Kidney (tissue), 14 donors: ENCODE measurements around the gene PPFIA1. TPM values are rescaled to one million over a fixed set of nuclear protein-coding genes. Genes with fewer than 3 reads are reported as not detected.

Source experiments
- DNase-seq, 5 donors: peaks; one replicate each; pipeline ENCODE4 v3.0.0-alpha.2; 2013 to 2020
- FAIRE-seq: peaks from 2 replicates; lab custom pipeline; 2012; peaks lifted over from hg19 to GRCh38; lab: Jason Lieb, UNC
- H3K27ac ChIP-seq, 2 donors: one replicate each; pipeline ENCODE4 v1.7.0; 2013; ENCODE audit warnings: low read depth in 2 of 2, low read length in 2 of 2, inconsistent platforms in 1 of 2
- H3K27me3 ChIP-seq: one replicate; pipeline ENCODE4 v1.7.1; 2013; ENCODE audit warnings: low read length, inconsistent platforms; ENCODE audit not compliant: control insufficient read depth, insufficient read depth
- H3K36me3 ChIP-seq, 3 donors: one replicate each; pipeline versions ENCODE4 v1.7.0 to v1.7.1; 2013; ENCODE audit warnings: low read length in 3 of 3, control low read depth in 1 of 3, inconsistent platforms in 1 of 3; ENCODE audit not compliant: insufficient read depth in 3 of 3, control insufficient read depth in 2 of 3
- H3K4me1 ChIP-seq, 3 donors: one replicate each; pipeline versions ENCODE4 v1.7.0 to v1.7.1; 2013; ENCODE audit warnings: low read length in 3 of 3, inconsistent platforms in 1 of 3, low read depth in 1 of 3; ENCODE audit not compliant: control insufficient read depth in 2 of 3, insufficient read depth in 2 of 3
- H3K4me3 ChIP-seq, 3 donors: one replicate each; pipeline versions ENCODE4 v1.7.0 to v1.8.1; 2013; ENCODE audit warnings: low read length in 3 of 3, control low read depth in 1 of 3, inconsistent platforms in 1 of 3
- H3K9ac ChIP-seq, 3 donors: one replicate each; pipeline versions ENCODE4 v1.7.0 to v1.7.1; 2013; ENCODE audit warnings: low read length in 3 of 3, control low read depth in 1 of 3, inconsistent platforms in 1 of 3
- H3K9me3 ChIP-seq, 3 donors: one replicate each; pipeline versions ENCODE4 v1.7.0 to v1.7.1; 2013; ENCODE audit warnings: low read length in 3 of 3, control low read depth in 1 of 3, inconsistent platforms in 1 of 3; ENCODE audit not compliant: control insufficient read depth in 2 of 3, insufficient read depth in 1 of 3
- CTCF ChIP-seq: IDR thresholded peaks from 3 replicates; pipeline ENCODE4 v1.5.1; 2012; ENCODE audit warnings: mild to moderate bottlenecking, moderate library complexity, borderline replicate concordance; ENCODE audit not compliant: insufficient read depth; ENCODE audit errors: extremely low read depth
- intact Hi-C: fragments of 100-400 bp; cut with DNase I; formaldehyde crosslinking; loops from one replicate; pipeline ENCODE4 v1.11.1; 2022
- polyA plus RNA-seq: library from polyadenylated mRNA; stranded (reverse); fragments of 350-450 nt; fragmentation: Illumina TruSeq; extraction: RNeasy Lipid Tissue Mini Kit (QIAGEN cat#74804); gene quantifications from one replicate; pipeline ENCODE4 v1.2.3, GENCODE V29; 2014; ENCODE audit warnings: low read depth, low replicate concordance; ENCODE audit not compliant: insufficient read depth
- total RNA-seq: library from RNA; stranded (reverse); fragmentation: NEBNext Ultra II Directional; extraction: Animal tissue kit (Norgen Biotek cat#: 25700); gene quantifications from one replicate; pipeline ENCODE4 v1.2.1, GENCODE V29; 2021
- donor health status: control.
- donor health status: control.
- donor health status: control.
- donor health status: control.
- donor health status: control.
- donor health status: DM: yes; HTN: yes; CAD: no.
- donor health status: Normal renal cell carcinoma (clear cell type).

PPFIA1 gene
- total and polyA plus RNA-seq, 2 donors from 2014 or later = 19.1 to 53.0 TPM

- Histone ChIP-seq H3K9ac (no peak overlapping the region), H3K9me3 (no peaks in the 10 kb centered on the region), H3K4me1 (no peaks in the 10 kb centered on the region), H3K27me3 (no peaks in the 10 kb centered on the region), H3K36me3 (peaks cover 7 to 36% (median 26%) of the 10 kb centered on the region in 3 donors), H3K4me3 (no peak overlapping the region), H3K27ac (no peak overlapping the region)
- intact Hi-C loops = no loop called here
- no peak for FAIRE-seq
- no peak for DNase-seq
- no peak for TF ChIP-seq CTCF
These were observed 83.5 kb downstream of the PPFIA1 start for GRCh38 chr11:70353900-70354568.

- H3K36me3 ChIP-seq = peaks cover 7 to 39% (median 24%) of the 10 kb centered on the region in 3 donors
These were observed 84.1 kb downstream of the PPFIA1 start for GRCh38 chr11:70354629-70355028.

GRCh38 chr11:70358753-70359152, 88.3 kb downstream of the PPFIA1 start:
- no peaks in the 10 kb centered on the region for H3K9me3 ChIP-seq
- H3K4me1 ChIP-seq = no peaks in the 10 kb centered on the region
- DNase-seq = no peak
- H3K4me3 ChIP-seq = no peak overlapping the region
- H3K36me3 ChIP-seq = peaks cover 7 to 56% (median 35%) of the 10 kb centered on the region in 3 donors
- no peak overlapping the region for H3K9ac ChIP-seq
- no peak overlapping the region for H3K27ac ChIP-seq
- no peak for FAIRE-seq
- no peaks in the 10 kb centered on the region for H3K27me3 ChIP-seq
- no peak for TF ChIP-seq CTCF
- intact Hi-C loops = no loop called here

More at GRCh38 chr11:70354629-70355028, 84.1 kb downstream of the PPFIA1 start:
- Histone ChIP-seq H3K9ac (no peak overlapping the region), H3K4me1 (no peaks in the 10 kb centered on the region), H3K9me3 (no peaks in the 10 kb centered on the region), H3K4me3 (no peak overlapping the region), H3K27ac (no peak overlapping the region), H3K27me3 (no peaks in the 10 kb centered on the region)
- DNase-seq = no peak
- intact Hi-C loops = no loop called here
- no peak for TF ChIP-seq CTCF
- no peak for FAIRE-seq
